ENCODE results near the gene LCN6. TPM values are rescaled to one million over a fixed set of nuclear protein-coding genes. Genes with fewer than 3 reads are reported as not detected.
A peak's percentile ranks its signal among the peaks of the same experiment; 100 is the strongest.

LCN6 gene
- total RNA-seq, 4 donors from 2014 or later, result 16.2 to 31.4 (median 22.7) TPM

DNA sequence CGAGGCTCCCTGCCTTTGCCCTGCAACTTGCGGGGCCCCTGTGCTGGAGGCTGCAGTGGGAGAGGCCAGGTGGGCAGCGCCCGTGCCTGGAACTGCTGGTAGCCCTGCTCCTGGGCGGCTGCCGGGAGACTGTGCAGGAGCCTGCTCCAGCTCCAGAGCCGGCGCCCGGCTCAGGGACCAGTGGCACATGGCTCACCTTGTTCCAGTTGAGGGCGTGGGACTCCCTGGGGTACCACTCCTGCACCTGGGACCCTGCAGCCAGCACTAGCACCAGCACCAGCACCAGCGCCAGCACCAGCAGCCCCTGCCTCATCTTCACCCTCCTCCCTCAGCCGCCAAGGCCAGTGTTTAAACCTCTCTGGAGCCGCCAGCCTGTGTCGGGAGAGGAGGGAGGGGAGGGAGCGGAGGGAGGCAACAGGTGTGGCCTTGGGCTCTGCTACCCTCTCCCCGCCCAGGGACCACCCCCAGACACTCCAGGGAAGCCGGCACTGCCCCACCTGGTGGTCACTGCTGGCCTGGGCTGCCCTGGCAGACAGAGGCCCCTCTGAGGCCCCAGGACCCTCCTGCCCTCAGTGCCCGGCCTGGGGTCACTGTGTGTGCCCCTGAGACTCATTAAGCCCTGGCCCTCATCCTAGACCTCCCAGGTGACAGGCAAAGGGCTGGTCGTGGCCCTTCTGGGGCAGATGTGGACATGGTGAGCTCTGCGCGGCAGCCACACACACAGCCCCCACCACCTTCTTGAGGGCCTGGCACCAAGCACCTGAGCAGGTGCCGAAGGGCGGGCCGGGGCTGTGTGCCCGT, 5.5 kb downstream of the LCN6 start, which contains the start of gene LCN10:
TSS of gene LCN10 (minus strand) at position 350 of the 801 bp plus-strand sequence. CDS start at position 313, 37 bp downstream.
- Histone ChIP-seq H3K36me3 (no peaks in the 10 kb centered on the region), H3K27me3 (peaks cover 61% of the 10 kb centered on the region), H3K4me3 (peak within 1 kb of the TSS in 1 of 2 donors; percentile 37), H3K9me3 (no peaks in the 10 kb centered on the region), H3K27ac (peak within 1 kb of the TSS in 1 of 4 donors; percentile 2), H3K4me1 (peaks cover 0 to 19% (median 0%) of the 10 kb centered on the region in 3 donors)
- no CpG with 5 or more reads among the region's 25 CpGs for WGBS, 2 donors (ENCODE audit: low coverage in 1 of 2)
- TF ChIP-seq POLR2AphosphoS5 (IDR thresholded peaks at IDR 0.05), result no peak
- TF ChIP-seq, protein P1, sequence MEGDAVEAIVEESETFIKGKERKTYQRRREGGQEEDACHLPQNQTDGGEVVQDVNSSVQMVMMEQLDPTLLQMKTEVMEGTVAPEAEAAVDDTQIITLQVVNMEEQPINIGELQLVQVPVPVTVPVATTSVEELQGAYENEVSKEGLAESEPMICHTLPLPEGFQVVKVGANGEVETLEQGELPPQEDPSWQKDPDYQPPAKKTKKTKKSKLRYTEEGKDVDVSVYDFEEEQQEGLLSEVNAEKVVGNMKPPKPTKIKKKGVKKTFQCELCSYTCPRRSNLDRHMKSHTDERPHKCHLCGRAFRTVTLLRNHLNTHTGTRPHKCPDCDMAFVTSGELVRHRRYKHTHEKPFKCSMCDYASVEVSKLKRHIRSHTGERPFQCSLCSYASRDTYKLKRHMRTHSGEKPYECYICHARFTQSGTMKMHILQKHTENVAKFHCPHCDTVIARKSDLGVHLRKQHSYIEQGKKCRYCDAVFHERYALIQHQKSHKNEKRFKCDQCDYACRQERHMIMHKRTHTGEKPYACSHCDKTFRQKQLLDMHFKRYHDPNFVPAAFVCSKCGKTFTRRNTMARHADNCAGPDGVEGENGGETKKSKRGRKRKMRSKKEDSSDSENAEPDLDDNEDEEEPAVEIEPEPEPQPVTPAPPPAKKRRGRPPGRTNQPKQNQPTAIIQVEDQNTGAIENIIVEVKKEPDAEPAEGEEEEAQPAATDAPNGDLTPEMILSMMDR (IDR thresholded peaks at IDR 0.05), result peak in 1 of 4 experiments; percentile 33
- TF ChIP-seq EP300 (IDR thresholded peaks at IDR 0.05), result no peak
- TF ChIP-seq POLR2A (IDR thresholded peaks at IDR 0.05), result no peak
- no peak for ATAC-seq

DNA sequence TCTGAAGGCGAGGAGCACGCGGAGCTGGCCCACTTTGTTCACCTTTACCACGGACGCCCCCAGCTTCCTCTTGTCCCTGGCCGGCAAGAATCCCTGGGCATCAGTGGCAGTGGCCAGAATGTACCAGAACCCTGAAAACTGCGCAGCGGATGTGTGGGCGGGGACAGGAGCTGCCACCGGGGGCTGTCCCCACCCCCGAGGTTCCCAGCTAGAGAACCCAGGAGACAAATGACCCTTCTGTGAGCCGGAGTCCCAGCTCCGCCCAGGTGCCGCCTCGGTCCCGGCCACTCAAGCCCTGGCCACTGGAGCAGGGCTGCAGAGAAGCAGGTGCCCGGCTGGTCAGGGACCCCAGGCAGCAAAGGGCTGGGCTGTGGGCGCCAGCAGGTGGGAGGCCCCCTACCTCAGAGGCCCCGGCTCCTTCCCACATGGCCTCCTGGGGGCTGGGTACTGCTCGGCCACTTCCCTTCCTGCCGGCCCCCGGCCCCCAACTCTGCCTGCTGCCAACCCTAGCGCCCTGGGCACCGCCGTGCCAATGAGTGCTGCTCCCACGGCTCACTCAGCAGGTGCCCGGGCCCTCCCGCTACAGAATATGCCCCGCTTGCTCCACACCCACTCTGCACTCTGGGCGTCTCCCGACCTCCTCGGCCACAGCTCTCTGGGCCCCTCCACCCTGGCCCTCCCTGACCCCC, 6.3 kb downstream of the LCN6 start:
- H3K36me3 ChIP-seq, result no peaks in the 10 kb centered on the region
- H3K9me3 ChIP-seq, result no peaks in the 10 kb centered on the region
- 60% methylated on average over 1 of the region's 32 CpGs; no CpG with 5 or more reads in 1 of the 2 donors for WGBS, 2 donors (ENCODE audit: low coverage in 1 of 2)
- peak overlapping the region in 1 of 2 donors; percentile 37 for H3K4me3 ChIP-seq
- H3K27ac ChIP-seq, result peak overlapping the region in 1 of 4 donors; percentile 2
- H3K4me1 ChIP-seq, result peaks cover 0 to 19% (median 0%) of the 10 kb centered on the region in 3 donors
- ATAC-seq, result peak; percentile 35
- H3K27me3 ChIP-seq, result peaks cover 61% of the 10 kb centered on the region
- TF ChIP-seq EP300 (IDR thresholded peaks at IDR 0.05) (no peak), POLR2AphosphoS5 (IDR thresholded peaks at IDR 0.05) (no peak), POLR2A (IDR thresholded peaks at IDR 0.05) (no peak)
- TF ChIP-seq, protein P1 (IDR thresholded peaks at IDR 0.05), result no peak

DNA sequence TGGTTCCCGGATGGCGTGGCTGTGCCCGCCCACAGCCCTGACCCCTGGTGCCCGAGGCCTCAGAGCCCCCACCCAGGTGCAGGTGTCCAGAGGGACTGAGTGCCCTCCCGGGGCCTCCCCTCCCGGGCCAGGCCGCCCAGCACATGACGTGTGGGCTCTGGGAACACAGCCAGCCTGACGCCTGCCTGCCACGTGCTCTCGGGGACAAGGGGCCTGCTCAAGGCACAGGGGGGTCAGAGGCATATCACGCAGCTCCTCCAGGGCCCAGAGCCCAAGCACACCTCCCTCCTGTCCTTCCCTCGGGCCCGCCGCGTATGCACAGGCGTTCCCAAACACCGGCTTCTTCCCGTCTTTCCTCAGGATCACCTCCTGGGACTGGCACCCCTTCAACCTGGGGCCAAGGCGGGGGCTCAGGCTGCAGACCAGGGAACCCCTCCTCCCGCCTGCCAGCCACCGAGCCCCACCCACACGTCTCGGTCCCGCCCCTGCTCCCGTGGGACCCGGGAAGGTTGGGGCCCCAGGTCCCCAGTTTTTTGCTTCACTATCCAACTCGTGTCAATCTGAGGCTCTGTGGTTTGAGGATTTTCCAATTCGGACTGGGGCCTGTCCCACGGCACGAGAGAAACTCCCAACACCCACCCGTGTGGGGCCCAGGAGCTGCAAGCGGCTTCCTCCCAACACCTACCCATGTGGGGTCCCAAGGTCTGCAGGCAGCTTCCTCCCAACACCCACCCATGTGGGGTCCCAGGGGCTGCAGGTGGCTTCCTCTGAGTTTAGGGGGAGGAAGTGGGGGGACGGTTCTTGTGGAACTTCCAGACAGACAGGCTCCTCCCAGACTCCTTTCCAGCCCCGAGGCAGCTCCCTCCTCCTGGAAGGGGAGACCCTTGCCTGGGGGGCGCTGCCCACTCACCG, 7.1 kb downstream of the LCN6 start:
- H3K4me1 ChIP-seq, result peaks cover 0 to 19% (median 0%) of the 10 kb centered on the region in 3 donors
- peak overlapping the region in 1 of 2 donors; percentile 37 for H3K4me3 ChIP-seq
- no CpG with 5 or more reads among the region's 37 CpGs for WGBS, 2 donors (ENCODE audit: low coverage in 1 of 2)
- H3K27ac ChIP-seq, result no peak overlapping the region
- no peak for TF ChIP-seq POLR2AphosphoS5 (IDR thresholded peaks at IDR 0.05)
- no peak for TF ChIP-seq EP300 (IDR thresholded peaks at IDR 0.05)
- TF ChIP-seq POLR2A (IDR thresholded peaks at IDR 0.05), result no peak
- TF ChIP-seq, protein P1 (IDR thresholded peaks at IDR 0.05), result no peak
- peak; percentile 25 for ATAC-seq
- H3K36me3 ChIP-seq, result no peaks in the 10 kb centered on the region
- no peaks in the 10 kb centered on the region for H3K9me3 ChIP-seq
- H3K27me3 ChIP-seq, result peaks cover 61% of the 10 kb centered on the region

DNA sequence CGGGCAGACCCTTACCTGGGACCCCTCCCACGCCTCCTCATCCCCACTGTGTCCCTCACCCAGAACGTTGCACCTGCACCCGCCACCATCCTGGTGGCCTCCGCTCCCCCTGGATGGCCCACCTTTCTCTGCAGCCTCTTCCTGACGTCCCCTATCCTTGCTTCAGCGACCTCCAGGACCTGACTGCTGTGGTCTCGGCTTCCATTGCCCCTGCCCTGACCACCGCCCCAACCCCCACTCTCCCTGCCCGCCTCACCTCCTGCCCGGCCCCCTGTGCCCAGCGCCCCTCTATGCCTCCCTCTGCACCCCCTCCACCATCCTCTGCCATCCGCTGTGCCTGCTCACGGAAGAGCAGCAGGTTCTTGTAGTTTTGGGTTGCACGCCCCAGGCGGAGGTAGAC, 7.8 kb downstream of the LCN6 start:
- TF ChIP-seq POLR2A (IDR thresholded peaks at IDR 0.05) (no peak), POLR2AphosphoS5 (IDR thresholded peaks at IDR 0.05) (no peak)
- Histone ChIP-seq H3K27me3 (peaks cover 57% of the 10 kb centered on the region), H3K9me3 (no peaks in the 10 kb centered on the region), H3K27ac (no peak overlapping the region), H3K4me1 (peaks cover 0 to 19% (median 0%) of the 10 kb centered on the region in 3 donors), H3K4me3 (no peak overlapping the region), H3K36me3 (no peaks in the 10 kb centered on the region)
- no peak for ATAC-seq
- WGBS, 2 donors (ENCODE audit: low coverage in 1 of 2), result 84% methylated on average over 8 of the region's 16 CpGs; no CpG with 5 or more reads in 1 of the 2 donors
